GM21360 (cell line): Measurements from ENCODE around the gene ENOX1.

Experiments used
- ATAC-seq: cut with Tn5 transposase; IDR thresholded peaks from one replicate; pipeline ENCODE4 v1.9.1; 2021; ENCODE audit warnings: mild to moderate bottlenecking, moderate library complexity; ENCODE audit not compliant: unreplicated experiment

The ENOX1 gene

DNA sequence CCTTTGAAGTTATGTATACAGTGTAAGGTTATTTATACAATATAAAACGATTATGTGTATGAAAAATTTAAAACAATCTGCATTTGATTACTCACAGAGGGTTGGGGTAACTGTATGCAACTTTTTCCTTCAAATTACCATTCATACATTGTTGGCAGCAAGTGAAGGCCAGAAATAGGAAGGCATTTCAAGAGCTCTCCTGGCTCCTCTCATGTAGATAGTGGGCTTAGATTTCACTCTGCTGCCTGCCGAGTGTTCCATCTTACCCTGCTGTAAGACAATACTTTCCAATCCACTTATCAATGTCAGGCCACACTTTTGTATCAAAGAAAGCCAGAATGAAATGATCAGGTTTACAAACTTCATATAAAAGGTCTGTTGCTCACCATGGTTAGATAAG, 518.1 kb downstream of the ENOX1 start:
- ATAC-seq, result no peak

DNA sequence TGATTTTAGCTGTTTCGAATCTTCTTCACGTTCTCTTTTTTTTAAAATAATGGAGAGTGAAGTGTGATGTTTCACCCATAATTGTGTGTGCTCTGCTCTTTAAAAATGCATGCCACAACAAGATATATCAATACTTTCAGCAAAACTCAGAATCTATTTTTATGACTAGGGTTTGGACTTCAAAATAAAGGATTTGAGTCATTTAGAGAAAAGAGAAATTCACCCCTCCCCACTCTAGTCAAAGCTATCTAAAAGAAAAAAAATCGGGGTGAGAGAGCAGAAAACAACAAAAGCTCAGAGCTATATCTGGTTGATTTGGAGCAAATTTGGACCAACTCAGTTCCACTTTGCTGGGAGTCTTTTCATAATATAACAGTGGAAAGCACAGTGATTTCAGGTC, 518.9 kb downstream of the ENOX1 start:
- ATAC-seq, result no peak

DNA sequence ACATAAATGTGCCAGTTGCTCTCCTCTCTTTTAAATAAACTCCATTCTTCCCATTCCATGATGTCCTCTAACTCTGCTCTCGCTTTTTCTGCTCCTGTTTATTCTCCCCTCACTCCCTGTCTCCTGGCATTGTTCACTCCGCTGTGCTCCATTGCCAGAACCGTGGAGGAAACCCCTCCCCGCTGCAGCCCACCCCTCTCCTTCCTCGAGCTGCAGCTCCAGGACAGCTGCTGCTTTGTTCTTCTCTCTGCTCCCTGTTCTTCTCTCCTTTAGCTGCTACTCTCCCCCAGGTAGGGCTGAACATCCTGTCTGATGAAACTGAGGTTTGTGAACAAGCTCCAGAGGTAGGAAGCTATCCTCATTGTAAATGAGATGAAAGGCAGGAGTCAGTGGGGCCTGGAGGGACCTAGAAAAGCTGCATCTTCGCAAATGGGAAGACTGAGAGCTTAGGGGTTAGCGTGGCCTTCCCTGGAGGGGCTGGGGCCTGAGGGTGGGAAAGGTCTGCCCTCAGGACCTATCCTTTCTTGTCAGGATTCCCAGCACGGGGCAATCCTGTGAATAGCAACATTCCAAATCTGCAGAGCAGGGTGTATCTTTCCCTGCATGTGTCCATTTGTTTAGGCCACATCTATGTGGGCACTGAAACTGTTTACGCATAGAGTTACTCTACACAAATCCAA, 519.7 kb downstream of the ENOX1 start:
- no peak for ATAC-seq

DNA sequence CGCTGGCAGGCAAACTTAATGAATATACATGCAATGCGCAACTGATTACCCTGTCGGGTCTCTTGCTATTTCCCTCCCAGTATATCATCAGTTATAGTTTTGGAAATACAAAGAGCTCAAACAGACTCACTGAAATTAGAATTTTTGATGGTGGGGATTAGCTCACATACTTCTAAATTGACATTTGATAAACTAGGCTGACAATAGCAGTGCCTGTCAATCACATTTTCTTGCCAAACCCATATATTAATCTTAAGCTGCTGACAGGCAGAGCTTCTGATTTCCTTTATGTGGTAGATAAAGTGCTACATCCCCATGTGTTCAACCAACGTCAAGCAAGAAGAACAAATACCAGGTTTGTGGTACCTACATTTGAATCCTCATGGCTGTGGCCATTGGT, 521.7 kb downstream of the ENOX1 start:
- no peak for ATAC-seq

DNA sequence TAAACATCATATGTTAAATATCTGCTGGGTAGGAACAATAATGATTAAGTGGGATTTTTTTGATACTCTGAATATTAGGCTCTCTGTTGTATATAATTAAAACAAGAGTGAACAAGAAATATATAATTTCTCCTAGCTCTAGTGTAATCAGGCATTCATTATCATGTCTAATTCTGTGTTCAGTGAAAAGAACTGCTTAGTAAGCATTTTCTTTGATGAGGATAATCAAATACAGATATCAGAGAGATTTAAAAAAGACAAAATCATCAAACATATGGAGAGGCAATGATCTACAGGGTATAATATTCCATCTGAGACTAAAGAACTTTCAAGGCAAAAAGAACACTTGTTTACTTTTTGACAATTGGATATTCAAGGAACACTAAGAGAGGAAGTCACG, 522.3 kb downstream of the ENOX1 start:
- no peak for ATAC-seq

DNA sequence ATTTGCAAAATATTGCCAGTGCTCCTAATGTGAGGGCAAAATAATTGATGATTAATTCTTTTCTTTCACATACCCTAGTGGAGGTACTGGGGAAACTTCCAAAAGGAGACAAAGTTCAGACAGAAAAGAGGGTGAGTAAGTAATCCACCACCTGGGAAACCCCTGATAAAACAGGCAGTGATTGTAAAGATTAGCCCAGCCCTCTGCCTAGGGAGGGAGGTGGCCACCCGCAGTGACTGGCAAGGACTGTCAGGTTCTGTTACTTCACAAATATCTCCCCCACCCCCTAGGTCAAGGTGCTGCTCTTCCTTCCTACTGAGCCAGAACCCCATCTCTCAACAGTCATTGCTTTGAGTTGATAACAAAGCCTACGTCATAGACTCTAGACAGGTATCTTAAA, 523.7 kb downstream of the ENOX1 start:
- ATAC-seq, result no peak

DNA sequence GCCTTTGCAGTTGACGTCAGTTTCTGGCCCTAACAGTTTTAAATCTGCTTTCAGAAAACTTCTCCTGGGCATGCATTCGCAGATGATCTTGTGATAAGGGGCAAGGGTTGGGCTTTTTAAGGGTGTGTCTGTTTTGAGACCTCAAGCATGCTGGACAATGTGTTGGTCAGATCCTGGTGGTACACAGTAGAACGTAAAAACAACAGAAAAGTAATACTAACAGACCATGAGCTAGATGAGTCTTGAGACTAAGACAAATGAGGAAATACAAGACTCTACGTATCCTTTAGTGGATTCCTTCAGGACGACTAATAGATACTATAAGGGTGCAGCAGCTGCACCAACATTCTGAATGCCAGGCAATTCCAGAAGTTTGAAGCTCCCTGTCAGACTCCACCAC, 525.8 kb downstream of the ENOX1 start:
- no peak for ATAC-seq

DNA sequence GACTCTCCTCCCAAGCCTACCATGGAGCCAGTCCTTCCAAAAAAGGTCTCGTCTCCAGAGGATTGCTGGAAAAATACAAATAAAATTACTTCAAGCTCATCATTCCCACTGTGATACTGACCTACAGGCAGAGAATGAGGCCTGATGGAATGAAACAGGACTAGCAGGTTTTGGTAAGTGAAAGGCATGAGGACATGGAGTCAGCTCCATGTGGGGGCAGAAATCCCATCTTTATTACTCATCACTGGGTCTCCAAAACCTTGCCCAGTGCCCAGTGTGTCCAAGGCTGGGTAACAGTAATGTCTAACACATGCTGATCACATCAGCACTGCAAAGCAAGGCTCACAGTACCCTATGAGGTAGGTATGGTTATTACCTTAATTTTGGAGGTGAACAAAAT, 528.0 kb downstream of the ENOX1 start:
- no peak for ATAC-seq

DNA sequence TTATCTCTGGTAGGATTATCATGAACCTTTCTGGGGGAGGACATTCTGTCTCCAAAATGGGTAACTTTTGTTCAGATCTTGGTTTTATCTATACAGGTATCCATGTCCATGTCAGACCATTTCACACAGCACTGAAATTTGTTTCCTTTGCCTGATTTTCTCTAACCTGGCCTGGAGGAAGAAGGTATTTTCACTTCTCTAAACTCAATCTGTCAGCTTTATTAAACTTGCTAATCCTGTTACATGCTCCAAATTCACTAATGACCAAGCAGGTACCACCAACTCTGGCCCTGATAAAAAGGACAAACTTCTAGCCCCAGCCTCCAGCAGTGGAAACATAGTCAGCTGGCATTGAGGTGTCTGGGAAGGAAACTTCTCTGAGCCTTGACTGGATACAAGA, 529.0 kb downstream of the ENOX1 start:
- ATAC-seq, result no peak

DNA sequence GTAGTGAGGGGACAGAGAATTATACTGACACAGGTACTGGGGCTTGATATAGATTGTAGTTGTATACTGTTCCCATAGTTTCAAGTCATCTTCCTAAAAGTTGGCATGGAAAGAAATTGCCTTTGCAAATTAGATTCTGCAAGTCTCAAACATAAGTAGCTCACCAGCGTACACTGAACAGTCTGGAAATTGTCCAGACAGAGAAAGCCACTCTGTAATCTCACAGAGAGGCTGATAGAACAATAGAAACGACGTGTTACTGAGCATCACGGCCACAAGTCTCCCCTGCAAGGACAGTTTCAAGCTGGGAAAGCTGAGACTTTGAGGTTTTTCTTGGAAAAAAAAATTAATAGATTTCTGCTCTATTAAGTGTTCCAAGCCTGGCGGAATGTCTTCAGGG, 534.8 kb downstream of the ENOX1 start:
- ATAC-seq, result no peak

DNA sequence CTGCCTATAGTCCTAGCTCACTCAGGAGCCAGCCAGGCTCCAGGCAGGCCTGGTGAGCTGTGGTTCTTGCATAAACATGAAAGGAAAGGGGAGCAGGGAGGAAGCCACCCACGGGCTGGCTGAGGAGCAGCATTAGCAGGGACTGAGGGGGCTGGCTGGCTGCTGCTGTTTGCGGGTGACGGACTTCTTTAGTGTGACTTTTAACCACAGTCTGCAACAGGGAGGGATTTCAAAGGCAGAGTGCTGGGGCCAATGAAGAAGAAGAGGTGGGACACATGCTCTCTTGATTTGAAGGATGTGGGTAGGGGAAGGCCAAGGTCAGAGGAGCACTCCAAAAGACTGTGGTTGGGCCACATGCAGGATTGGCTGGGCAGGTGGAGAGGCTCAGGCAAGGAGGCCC, 540.4 kb downstream of the ENOX1 start:
- no peak for ATAC-seq

DNA sequence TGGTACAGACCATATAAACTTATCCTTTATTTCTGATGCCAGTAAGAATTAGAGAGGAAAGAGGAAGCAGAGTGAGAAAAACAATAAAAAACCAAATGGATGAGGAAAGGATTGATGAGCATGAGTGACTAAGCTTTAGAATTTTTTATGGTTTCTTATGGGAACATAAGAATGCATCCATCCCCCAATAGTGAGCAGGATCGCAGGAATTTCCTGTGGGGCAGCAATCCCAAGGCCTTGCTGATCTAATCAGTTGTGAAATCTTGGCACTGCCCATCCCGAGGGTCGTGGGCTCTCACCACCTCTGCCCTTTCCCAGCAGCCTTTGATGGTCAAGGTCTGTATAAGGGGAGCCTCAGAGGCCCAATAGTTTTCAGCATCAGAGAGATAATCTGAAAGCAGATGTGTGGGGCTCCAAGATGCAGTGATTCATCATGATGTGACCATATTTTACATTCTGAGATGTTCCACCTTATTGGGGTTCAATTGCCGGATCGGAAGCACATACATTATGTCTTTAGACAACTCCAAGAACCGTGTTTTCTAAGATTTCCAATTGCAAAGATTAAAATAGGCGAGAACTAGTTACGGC, 541.3 kb downstream of the ENOX1 start:
- ATAC-seq, result no peak

DNA sequence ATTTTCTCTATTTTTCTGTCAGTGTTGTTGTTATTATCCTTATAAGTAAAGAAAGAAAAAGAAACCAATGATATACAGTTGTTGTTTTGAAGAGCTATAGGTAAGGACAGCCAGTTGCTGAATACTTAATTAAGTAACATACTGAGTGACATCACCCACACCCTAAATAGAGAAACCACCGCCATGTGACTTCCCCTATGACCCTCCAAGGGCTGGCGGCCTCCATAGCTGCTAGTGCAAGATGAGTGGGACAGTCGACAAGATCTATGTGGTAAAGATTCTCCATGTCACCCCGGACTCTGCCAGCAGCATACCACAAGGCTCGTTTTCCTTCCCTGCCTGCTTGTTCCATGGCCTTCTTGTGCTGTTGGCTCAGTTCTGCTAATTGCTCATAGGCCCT, 542.3 kb downstream of the ENOX1 start:
- no peak for ATAC-seq

DNA sequence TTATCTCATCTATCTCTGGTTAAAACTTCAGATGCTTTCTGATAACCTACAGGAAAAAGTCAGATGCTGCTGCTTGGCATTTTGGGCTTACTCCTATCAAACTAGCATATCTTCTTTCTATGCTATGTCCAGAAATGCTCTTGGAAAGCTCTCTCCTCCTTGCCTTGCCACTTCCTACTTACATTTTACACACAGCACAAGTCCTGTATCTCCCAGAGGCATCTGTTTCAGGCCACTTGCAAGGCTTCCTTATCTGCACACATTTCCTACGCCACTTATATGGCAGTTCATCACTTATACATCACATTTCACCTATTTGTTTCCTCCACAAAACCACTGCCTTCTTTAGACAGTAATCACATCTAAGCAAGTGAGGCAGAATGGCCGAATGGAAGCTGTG, 543.1 kb downstream of the ENOX1 start:
- no peak for ATAC-seq

DNA sequence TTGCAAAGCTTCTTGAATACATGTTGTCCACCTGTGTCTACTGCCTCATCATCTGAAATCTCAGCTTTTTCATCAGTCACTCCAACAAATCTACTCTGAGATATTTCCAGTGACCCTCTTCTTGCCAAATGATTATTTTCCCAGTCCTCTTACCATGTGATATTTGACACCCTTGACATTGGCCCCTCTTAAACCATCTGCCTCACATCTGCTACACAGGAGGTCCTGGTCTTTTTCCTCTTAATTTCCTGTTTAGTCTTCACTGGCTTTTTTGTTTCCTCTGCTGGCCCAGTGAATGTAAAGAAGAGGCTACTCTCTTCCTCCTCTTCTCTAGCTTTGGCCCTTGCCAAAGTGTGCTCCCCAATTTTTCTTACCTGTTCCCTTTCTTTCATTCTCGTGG, 544.7 kb downstream of the ENOX1 start:
- ATAC-seq, result no peak

DNA sequence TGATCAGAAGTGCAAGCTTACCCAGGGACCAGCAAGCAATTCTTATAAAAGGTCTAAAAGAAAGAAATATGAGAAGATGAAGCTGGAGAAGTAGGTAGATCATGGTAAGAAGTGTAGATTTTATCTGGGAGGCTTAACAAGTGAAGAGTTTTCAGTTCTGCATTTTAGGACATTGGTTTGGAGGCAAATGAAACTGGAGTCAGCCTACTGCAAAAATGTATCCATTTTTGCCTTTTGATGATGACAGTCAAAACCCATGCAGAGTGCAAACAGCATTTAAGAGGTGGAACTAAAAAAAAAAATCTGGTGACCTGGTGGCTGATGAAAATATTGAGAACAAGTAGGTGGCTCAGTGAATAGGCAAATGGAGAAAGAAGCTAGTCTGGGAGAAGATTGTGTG, 546.5 kb downstream of the ENOX1 start:
- peak; percentile 86 for ATAC-seq

DNA sequence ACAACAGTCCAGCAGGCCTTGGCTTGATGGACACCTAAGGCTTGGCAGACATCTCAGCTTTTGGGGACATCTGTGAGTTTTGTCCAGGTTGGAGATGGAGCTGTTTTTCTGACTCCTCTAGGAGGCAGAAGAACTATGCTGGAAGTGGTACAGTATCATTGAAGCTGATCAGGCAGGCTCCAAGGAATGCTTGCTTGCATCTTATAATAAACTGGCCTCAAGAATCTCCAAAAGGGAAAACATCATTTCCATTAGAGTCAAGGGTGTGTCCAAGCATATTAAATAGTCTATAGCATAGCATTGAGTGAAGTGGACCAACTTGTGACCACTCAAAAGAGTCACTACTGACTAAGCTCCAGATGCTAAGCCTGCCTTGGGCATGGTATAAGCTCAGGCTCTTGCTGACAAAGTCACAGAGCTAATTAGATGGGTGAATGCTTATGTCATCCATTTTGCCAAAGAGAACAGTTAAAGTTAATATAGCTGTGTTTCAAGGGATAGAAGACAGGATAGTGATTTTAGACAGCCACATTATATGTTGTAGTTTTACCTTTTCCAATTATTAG, 547.4 kb downstream of the ENOX1 start:
- ATAC-seq, result no peak

DNA sequence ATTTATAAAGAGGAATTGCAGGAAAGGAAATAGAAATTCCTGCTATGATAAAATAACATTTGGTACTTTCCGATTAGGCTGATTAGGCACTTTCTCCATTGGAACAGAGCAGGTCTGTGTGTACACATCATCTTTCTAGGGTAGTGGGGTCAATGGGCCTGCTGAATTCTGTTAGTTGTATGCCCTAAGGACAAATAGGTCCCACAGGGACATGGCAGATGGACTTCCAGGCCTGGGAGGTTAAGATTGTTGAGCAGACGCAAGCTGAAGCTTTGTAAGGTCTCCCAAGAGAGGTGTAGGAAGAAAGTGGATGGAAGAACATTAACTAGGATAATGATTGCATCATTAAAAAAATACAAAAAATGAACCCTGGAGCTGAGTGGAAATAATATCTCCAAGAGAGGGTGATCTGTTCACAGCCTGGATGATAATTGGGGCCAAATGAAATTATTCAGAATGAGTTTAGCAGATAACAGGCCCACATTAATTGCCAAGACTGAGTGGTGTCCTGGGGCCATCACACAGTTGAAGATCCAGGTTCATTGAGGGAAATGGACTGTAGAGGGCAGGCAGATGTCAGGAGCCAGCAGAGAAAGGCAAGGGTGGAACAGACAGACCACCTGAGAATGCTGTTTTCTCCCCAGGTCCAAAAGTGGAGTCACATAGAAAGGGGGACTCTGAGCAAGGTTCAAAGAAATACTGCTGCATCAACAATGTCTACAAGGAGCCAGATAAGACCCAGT, 548.3 kb downstream of the ENOX1 start:
- ATAC-seq, result no peak

DNA sequence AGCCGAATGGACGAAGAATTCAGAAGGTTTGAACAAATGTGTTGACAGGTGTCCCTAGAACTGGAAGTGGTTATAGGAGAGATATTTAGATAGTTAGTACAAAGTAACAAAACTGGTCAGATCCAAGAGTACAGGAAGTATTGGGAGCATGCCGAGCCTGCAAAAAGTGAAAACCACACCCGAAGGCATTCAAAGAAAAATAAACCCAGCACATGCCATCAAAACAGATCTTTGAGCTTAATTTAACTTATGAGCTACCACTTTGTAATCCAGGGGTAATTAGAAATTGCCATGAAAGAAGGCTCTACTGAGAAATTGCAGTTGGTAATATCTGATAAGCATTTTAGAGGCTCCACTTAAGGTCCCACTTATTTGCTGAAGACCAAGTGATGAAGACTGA, 549.2 kb downstream of the ENOX1 start:
- ATAC-seq, result no peak

DNA sequence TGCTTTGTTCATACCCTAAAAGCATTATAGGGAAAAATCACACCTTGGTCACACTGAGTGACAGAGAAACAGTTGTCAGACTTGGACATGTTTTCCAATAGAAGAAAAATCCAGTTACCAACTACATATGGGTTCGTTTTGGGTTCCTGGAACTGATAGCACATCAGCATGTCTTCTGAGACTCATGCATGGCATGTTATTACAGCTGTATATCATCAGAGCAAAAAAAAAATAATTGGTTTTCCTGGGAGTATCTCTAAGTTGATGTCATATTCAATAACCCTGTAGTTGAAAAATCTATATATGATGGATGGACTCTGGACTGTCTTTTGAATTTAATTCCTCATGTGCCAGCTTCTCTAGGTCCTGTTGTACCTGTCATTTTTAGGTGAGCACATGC, 551.7 kb downstream of the ENOX1 start:
- no peak for ATAC-seq

DNA sequence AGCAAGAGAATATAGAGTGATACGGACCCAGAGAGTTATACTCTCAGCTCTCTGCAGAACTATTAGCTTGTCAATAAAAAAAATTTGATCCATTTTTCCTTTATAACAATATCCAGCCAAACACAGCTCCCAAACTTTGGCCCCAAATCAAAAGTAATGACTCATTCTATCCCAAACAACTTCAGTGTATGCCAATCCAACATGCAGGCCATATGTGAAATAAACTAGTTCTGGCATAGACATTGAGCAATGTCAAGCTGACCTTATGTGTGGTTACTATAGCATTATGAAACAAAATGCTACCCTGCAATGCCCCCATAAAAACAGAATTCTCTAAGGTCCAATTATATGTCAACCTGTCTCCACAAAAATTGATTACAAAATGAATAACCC, 553.9 kb downstream of the ENOX1 start:
- no peak for ATAC-seq
